NCI-H345 treated with DMSO at 0.1 percent for 48 hours (cell line): Measurements from ENCODE around the gene CIAPIN1.

Experiments used
- DNase-seq: peaks from one replicate; lab custom pipeline; 2025; ENCODE audit not compliant: unreplicated experiment; lab: John Stamatoyannopoulos, UW

The CIAPIN1 gene

GRCh38 chr16:57476546-57477410 lies 29.6 kb upstream of the CIAPIN1 start:
- no peak for DNase-seq

- no peak for DNase-seq
Measured at GRCh38 chr16:57475711-57476339, 28.6 kb upstream of the CIAPIN1 start.

- DNase-seq = no peak
Measured at GRCh38 chr16:57474671-57475661, 27.8 kb upstream of the CIAPIN1 start.

- no peak for DNase-seq
Measured at GRCh38 chr16:57473906-57474305, 26.7 kb upstream of the CIAPIN1 start.

GRCh38 chr16:57473176-57473840 lies 26.1 kb upstream of the CIAPIN1 start:
- no peak for DNase-seq

- no peak for DNase-seq
Measured at GRCh38 chr16:57472665-57473060, 25.5 kb upstream of the CIAPIN1 start.

- no peak for DNase-seq
Measured at GRCh38 chr16:57471852-57472664, 24.9 kb upstream of the CIAPIN1 start.

GRCh38 chr16:57471209-57471608 lies 24.0 kb upstream of the CIAPIN1 start:
- no peak for DNase-seq

- no peak for DNase-seq
Measured at GRCh38 chr16:57470711-57471110, 23.5 kb upstream of the CIAPIN1 start.

GRCh38 chr16:57469917-57470470 lies 22.8 kb upstream of the CIAPIN1 start:
- DNase-seq = no peak

- DNase-seq = no peak
Measured at GRCh38 chr16:57469046-57469445, 21.9 kb upstream of the CIAPIN1 start.

GRCh38 chr16:57468346-57468745 lies 21.2 kb upstream of the CIAPIN1 start:
- no peak for DNase-seq

- DNase-seq = no peak
Measured at GRCh38 chr16:57464523-57464922, 17.3 kb upstream of the CIAPIN1 start.

- no peak for DNase-seq
Measured at GRCh38 chr16:57462978-57463362, 15.8 kb upstream of the CIAPIN1 start.

- DNase-seq = peak; percentile 56
Measured at GRCh38 chr16:57462209-57462977, 15.2 kb upstream of the CIAPIN1 start, which contains the start of gene POLR2C. Gene POLR2C (plus strand): TSS chr16:57462679. CDS start chr16:57462725, 46 bp downstream.

- DNase-seq = no peak
Measured at GRCh38 chr16:57452021-57452420, 4.8 kb upstream of the CIAPIN1 start.

- no peak for DNase-seq
Measured at GRCh38 chr16:57446531-57447185, 527 bp downstream of the CIAPIN1 start.

GRCh38 chr16:57445510-57445909 lies 1.7 kb downstream of the CIAPIN1 start:
- DNase-seq = no peak
